H1 (cell line): Measurements from ENCODE around the gene LHX2. TPM values are rescaled to one million over a fixed set of nuclear protein-coding genes. Genes with fewer than 3 reads are reported as not detected.

Source experiments
- PHF8 ChIP-seq: fragments of 200-600 bp; sonication (generic); conservative IDR thresholded peaks from 2 replicates; pipeline ENCODE4 v1.7.1; 2012; ENCODE audit warnings: low read depth, mild to moderate bottlenecking, inconsistent platforms, low read length, moderate library complexity
- POU5F1 ChIP-seq: IDR thresholded peaks from 2 replicates; pipeline ENCODE4 v1.6.1; 2011; ENCODE audit warnings: low read depth, mild to moderate bottlenecking, low read length, moderate library complexity
- polyA plus RNA-seq, 7 experiments: library from polyadenylated mRNA; depleted of rRNA in 3 of 7; stranded (reverse) in 5 of 7; unstranded in 2 of 7; fragments of >200 nt in 5 of 7; fragments of 200-250 nt in 2 of 7; gene quantifications; 1 replicate in 5 of 7; 2 replicates in 1 of 7; 4 replicates in 1 of 7; pipeline versions ENCODE4 v1.2.1 to v1.2.3, GENCODE V29; 2011 to 2013; ENCODE audit warnings: missing spikeins in 2 of 7, mixed read lengths in 2 of 7
- total RNA-seq: library from RNA; stranded (reverse); fragmentation: NEBNext Ultra II Directional; extraction: Animal tissue kit (Norgen Biotek cat#: 25700); gene quantifications from 2 replicates; pipeline ENCODE4 v1.2.1, GENCODE V29; 2021

Gene LHX2
- total and polyA plus RNA-seq, 2 of the 8 experiments (the other 6 are each of a cell fraction or from before 2014, with no cell fraction given) = 0.11 to 0.86 TPM

GRCh38 chr9:123964761-123965160 is 46.8 kb upstream of the LHX2 start (continued):
- TF ChIP-seq PHF8 (no peak), POU5F1 (no peak)
